Measurements from ENCODE around the gene PTP4A1. TPM values are rescaled to one million over a fixed set of nuclear protein-coding genes. Genes with fewer than 3 reads are reported as not detected.
A peak's percentile ranks its signal among the peaks of the same experiment; 100 is the strongest.

The PTP4A1 gene
- total and polyA plus RNA-seq, 2 of the 13 experiments (the other 11 are each of a cell fraction or from before 2014, with no cell fraction given): 141 to 376 TPM

- 0 out of 4 replicates have a peak, but pooled peaks of 1 of the 2 experiments have one; percentile 9 for TF ChIP-seq NR2F1 (CRISPR knock-in tag; IDR thresholded peaks at IDR 0.05)
- TF ChIP-seq ZNF660 (CRISPR knock-in tag; IDR thresholded peaks at IDR 0.05; ENCODE audit: borderline replicate concordance, low read depth): no peak
- TF ChIP-seq TBL1XR1 (IDR thresholded peaks at IDR 0.05; ENCODE audit: borderline replicate concordance, low read length, partially characterized antibody): peak; percentile 27
- peak; percentile 92 for TF ChIP-seq ARID5B (CRISPR knock-in tag; IDR thresholded peaks at IDR 0.05)
- no peak for TF ChIP-seq THAP9 (CRISPR knock-in tag; IDR thresholded peaks at IDR 0.05; ENCODE audit: borderline replicate concordance)
- no peak for TF ChIP-seq SMAD3 (CRISPR knock-in tag; IDR thresholded peaks at IDR 0.05)
- TF ChIP-seq MIXL1 (CRISPR knock-in tag; IDR thresholded peaks at IDR 0.05): no peak
- peak; percentile 2; the same call in 1 of the 2 replicates for TF ChIP-seq SMC3 (IDR thresholded peaks at IDR 0.05; ENCODE audit: low read length)
- TF ChIP-seq CEBPB (IDR thresholded peaks at IDR 0.05; ENCODE audit: borderline replicate concordance, low read depth, low read length): peak; percentile 91
- TF ChIP-seq ZNF720 (CRISPR knock-in tag; IDR thresholded peaks at IDR 0.05): no peak
- TF ChIP-seq ELK4 (CRISPR knock-in tag; IDR thresholded peaks at IDR 0.05; ENCODE audit: borderline replicate concordance): no peak
- TF ChIP-seq NFE2L1 (CRISPR knock-in tag; IDR thresholded peaks at IDR 0.05; ENCODE audit: borderline replicate concordance): no peak
- no peak for TF ChIP-seq ATF7-NPFF (CRISPR knock-in tag; IDR thresholded peaks at IDR 0.05; ENCODE audit: low read depth)
- no peak for TF ChIP-seq ZSCAN12 (CRISPR knock-in tag; IDR thresholded peaks at IDR 0.05)
- no peak for TF ChIP-seq MAX (IDR thresholded peaks at IDR 0.05)
- no peak for TF ChIP-seq SATB2 (CRISPR knock-in tag; IDR thresholded peaks at IDR 0.05)
- TF ChIP-seq FOXC1 (CRISPR knock-in tag; IDR thresholded peaks at IDR 0.05; ENCODE audit: borderline replicate concordance): no peak
- TF ChIP-seq PAXIP1 (CRISPR knock-in tag; conservative IDR thresholded peaks at IDR 0.05): no peak; the same call in 1 of the 2 replicates
Observed at GRCh38 chr6:63560801-63561287, 11.4 kb upstream of the PTP4A1 start (continued).
